ENCODE results near the gene RHBG.

RHBG gene

DNA sequence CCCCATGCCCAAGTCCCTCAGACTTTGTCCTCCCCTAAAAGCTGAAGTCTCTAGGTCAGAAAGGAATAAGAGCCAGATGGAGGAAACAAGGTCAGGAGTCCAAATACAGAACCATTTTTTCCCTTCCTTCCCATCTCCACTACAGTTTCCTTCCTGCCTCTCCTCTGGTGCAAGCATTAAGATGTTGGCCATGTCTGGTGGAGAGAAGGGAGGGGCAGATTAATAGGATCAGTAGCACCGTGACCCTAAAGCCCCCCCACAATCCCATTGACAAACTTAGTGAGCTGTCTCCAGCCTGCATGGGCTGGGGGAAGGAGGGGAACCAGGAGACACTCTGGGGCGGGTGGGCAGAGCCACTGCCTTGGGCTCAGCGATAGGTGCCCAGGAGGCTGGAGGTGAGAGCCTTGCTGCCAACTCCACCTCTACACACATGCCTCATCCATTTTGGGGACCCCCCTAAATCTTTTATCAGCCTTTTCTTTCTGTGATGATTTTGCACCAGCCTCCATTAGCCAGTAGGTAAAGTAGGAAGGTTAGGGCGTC, 59.8 kb downstream of the RHBG start:
- DNase-seq = no peak

DNA sequence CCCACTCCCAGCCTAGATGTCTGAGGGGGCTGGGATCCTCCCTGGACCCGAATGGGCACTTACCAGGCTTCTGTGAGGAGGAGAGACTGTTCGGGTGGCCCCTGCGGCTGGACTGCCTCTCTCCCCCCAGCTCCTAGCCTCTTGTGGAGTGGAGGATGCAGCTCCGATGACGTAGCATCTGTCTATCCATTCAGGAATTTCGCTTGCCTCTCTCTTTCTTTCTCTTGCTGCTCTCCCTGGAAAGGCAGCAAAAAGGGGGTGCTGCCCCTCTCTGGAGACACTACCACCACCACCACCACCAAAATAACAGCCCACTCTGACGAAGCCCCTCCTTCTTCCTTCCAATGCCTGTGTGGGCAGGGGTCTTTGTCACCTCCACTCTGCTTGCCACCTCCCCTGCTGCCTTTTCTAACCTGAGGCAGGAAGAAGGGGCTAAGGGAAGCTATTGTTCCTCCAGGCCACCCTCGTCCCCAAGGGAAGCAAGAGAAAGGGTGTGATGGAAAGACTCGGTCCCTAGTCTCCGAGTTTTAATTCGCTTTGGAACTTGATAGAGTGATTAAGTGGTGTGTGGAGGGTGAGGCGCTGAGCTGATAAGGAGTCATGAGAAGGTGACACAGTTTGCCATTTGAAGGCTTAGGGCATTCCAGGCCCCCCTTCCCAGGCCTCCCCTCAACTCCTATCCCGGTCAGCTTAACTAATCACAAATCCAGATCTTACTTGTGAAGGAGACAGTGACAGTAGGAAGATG, 60.5 kb downstream of the RHBG start:
- no peak for DNase-seq

DNA sequence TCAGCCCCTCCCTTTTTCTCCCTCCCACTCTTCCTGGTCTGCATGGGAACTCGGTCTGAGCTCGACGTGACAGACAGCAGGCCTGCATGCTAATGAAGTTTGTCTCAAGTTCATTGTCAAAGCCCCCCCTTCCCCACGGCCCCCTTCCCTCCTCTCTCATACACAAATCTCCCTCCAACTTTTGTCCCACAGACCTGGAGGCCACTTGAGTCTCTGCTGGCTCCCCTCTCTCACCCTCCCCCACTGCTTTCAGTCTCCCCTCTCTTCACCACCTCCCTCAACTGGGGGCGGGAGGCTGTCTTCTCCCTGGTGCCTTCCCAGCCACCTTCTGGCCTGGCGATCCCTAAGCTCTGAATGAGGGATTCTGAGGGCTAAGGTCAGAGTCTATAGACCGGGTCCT, 61.3 kb downstream of the RHBG start:
- DNase-seq = no peak

DNA sequence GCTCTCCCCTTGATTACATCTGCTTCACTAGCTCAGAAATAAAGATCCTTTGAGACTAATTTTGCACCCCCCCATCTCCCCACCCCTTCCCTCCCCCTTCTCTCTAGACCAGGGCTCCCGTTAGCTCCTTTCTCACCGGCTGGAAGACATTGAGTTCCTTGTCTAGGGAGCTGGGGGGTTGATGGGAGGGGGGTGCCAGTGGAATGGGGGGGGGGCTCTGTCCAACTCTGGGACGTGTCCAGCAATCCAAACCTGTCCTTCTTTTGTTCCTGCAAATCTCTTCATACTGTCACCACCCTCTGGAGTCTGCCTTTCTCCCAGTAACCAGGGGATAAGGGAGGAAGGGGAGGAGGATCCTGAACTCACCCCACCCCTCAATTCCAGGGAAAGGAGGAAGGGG, 61.9 kb downstream of the RHBG start:
- DNase-seq = no peak

DNA sequence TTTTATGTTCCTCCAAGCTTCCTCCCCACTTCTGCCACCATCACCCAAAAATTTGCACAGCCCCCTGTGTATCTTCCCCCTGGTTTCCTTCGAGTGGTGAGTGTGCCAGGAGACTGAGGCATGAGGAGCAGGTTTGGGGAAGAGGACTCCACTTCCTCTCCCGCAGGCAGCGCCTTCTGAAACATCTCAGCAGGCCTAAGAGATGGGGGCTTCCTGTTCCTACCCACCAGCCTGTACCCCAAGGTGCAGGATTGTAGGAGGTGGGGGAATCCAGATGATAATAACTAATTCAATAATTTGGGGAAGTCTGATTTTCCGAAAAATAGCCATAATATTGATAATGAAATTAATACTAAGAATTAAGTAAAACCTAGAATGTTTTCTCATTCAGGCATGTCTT, 62.4 kb downstream of the RHBG start:
- no peak for DNase-seq

DNA sequence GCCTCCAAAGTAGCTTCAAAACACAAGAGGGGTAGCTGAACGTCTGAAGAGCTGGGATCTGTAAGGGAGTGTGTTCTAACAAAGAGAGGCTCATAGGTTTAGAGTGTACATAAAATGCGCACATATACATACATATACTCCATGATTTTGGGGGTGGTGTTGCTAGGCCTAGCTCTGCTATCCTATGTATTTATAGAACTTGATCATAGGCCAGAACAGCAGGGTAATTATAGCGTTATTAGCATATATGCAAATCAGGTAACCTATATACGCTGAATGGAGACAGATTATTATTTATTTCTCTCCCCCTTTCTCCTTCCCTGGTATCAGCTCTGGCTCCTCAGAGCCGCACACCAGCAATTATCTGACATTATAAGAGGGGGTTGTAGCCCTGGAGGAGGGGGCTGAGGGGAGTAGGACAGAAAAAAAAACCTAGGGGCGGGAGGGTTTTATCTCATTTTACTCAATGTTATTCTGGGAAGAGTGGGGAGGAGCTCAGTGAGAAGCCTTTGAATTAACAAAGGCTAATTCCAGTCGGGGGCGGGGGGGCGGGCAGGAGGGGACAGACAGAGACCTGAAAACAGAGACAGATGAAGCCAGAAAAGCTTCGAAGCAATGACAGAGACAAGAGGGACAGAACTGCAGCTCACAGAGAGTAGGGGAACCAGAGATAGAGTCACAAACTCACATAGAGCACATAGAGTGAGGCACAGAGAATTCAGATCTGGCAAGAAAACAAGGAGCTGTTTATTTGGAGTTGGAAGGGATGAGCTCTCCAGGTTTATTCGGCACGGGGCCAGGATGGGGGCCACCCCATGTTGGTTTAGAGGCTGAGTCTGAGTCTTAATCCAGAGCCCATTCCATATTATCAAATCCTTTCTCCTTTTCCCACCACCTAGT, 63.0 kb downstream of the RHBG start:
- no peak for DNase-seq

DNA sequence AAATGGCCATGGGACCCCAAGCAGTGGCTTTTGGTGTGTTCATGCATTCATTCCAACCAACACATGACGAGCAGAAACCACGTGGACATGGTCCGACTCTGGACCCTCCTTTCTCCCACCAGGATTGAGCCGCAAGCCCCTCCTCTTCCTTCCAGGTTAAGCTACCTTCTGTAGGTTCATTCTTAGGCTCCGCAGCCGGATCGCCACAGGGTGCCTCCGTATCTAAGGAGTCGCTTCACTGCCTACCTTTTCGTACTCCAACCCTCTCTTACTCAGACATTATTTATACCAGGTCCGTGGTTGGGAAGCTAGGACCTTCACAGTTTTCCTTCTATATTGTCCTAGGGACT, 63.6 kb downstream of the RHBG start:
- no peak for DNase-seq

DNA sequence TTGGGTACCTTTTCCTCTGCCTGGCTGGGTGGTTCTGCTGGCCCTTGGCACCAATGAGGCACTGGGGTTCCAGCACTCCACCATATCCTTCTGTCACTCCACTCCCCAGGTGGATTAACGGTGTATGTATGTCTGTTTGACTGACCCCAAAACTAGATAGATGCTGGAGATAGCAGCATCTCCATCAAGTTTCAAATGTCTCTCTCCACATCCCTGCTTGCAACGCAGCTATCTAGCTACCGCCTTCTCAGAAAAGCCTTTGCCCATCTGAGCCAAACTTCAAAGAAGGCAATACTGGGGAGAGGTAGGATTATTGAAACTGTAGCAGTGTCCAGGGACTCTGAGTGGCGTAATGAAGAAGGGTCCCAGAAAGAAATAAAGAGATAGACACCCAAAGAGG, 64.0 kb downstream of the RHBG start:
- DNase-seq = no peak

DNA sequence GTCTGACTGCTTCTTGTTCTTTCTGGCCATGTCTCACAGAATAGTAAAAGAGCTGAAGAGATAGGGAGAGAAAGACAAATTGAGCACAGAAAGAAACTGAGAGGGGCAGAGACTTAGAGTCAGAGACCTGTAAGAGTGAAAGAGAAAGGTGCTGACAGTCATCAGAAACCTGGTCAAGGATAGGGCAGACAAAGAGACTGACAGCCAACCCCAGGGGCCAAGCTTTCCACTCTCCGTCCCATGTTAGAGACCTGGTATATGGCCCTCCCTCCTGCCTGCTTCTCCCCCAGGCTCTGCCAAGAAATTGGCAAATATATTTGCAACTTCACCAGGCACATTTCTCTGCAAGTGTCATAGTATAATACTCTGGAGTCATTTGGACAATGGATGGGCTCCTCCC, 64.6 kb downstream of the RHBG start:
- DNase-seq = no peak

Measured in activated naive CD4-positive, alpha-beta T cell treated with Interleukin-2 at 50 U/mL for 16 hours (primary cell).